PC-9 (cell line): ENCODE data around the gene NLRX1.

Experiments used
- CTCF ChIP-seq: fragments of 200-600 bp; sonication (generic); conservative IDR thresholded peaks from 2 replicates; pipeline ENCODE4 v1.6.1; 2017; ENCODE audit warnings: mixed run types, antibody characterized with exemption, mild to moderate bottlenecking, moderate library complexity
- EZH2 ChIP-seq: fragments of 200-600 bp; sonication (generic); IDR thresholded peaks from 2 replicates; pipeline ENCODE4 v1.8.0; 2017; ENCODE audit warnings: antibody characterized with exemption, low read depth

- TF ChIP-seq CTCF: no peak; the same call in 1 of the 2 replicates
- TF ChIP-seq EZH2: no peak
Measured at GRCh38 chr11:119153049-119153818, 15.3 kb upstream of the NLRX1 start.
